OCI-LY1 (cell line): Measurements from ENCODE around the gene C1orf105.

Source experiments
- H2AFZ ChIP-seq: fragments of 200-600 bp; sonication (generic), shearing (Covaris generic); 2 replicates; pipeline ENCODE4 v1.6.0; 2014; ENCODE audit warnings: antibody characterized with exemption, mild to moderate bottlenecking, low read length
- H3F3A ChIP-seq: fragments of 200-600 bp; sonication (generic), shearing (Covaris generic); 2 replicates; pipeline ENCODE4 v1.6.0; 2014; ENCODE audit warnings: mild to moderate bottlenecking, antibody characterized with exemption, low read length, moderate library complexity; ENCODE audit not compliant: insufficient read depth
- H3K27ac ChIP-seq: fragments of 200-600 bp; sonication (generic); 2 replicates; pipeline ENCODE4 v1.5.1; 2014; ENCODE audit warnings: low read length, mixed run types, mild to moderate bottlenecking, low read depth; ENCODE audit not compliant: poor library complexity, severe bottlenecking
- H3K27me3 ChIP-seq: fragments of 200-600 bp; sonication (generic); 2 replicates; pipeline ENCODE4 v1.6.0; 2014; ENCODE audit warnings: antibody characterized with exemption, mild to moderate bottlenecking, low read length, moderate library complexity; ENCODE audit not compliant: insufficient read depth
- H3K36me3 ChIP-seq: fragments of 200-600 bp; sonication (generic); 2 replicates; pipeline ENCODE4 v1.6.1; 2014; ENCODE audit warnings: mild to moderate bottlenecking, antibody characterized with exemption, low read length, moderate library complexity, mixed read lengths; ENCODE audit not compliant: insufficient read depth
- H3K4me1 ChIP-seq: fragments of 200-600 bp; sonication (generic); 2 replicates; pipeline ENCODE4 v1.5.1; 2014; ENCODE audit warnings: mild to moderate bottlenecking, low read length, moderate library complexity; ENCODE audit not compliant: insufficient read depth, severe bottlenecking
- H3K4me2 ChIP-seq: fragments of 200-600 bp; sonication (generic), shearing (Covaris generic); 2 replicates; pipeline ENCODE4 v1.6.1; 2014; ENCODE audit warnings: low read length
- H3K4me3 ChIP-seq: fragments of 200-600 bp; sonication (generic); 2 replicates; pipeline ENCODE4 v1.5.1; 2014; ENCODE audit warnings: low read length, low read depth, mild to moderate bottlenecking, mixed read lengths; ENCODE audit not compliant: poor library complexity, severe bottlenecking
- H3K79me2 ChIP-seq: fragments of 200-600 bp; shearing (Covaris generic); 2 replicates; pipeline ENCODE4 v1.6.1; 2016; ENCODE audit warnings: mixed run types, low read length, mixed read lengths; ENCODE audit not compliant: insufficient read depth
- H3K9ac ChIP-seq: fragments of 200-600 bp; sonication (generic), shearing (Covaris generic); 2 replicates; pipeline ENCODE4 v1.6.1; 2014; ENCODE audit warnings: mild to moderate bottlenecking, low read length, mixed read lengths
- H3K9me2 ChIP-seq: fragments of 200-600 bp; sonication (generic), shearing (Covaris generic); 2 replicates; pipeline ENCODE4 v1.6.1; 2014; ENCODE audit warnings: low read depth, mild to moderate bottlenecking, low read length, mixed read lengths
- H3K9me3 ChIP-seq: fragments of 200-600 bp; shearing (Covaris generic); 2 replicates; pipeline ENCODE4 v1.6.1; 2014; ENCODE audit warnings: low read length, mixed read lengths
- H4K20me1 ChIP-seq: fragments of 200-600 bp; sonication (generic), shearing (Covaris generic); 2 replicates; pipeline ENCODE4 v1.6.0; 2016; ENCODE audit warnings: mild to moderate bottlenecking, low read length; ENCODE audit not compliant: insufficient read depth
- CTCF ChIP-seq: fragments of 200-600 bp; sonication (generic), shearing (Covaris generic); IDR thresholded peaks from 2 replicates; pipeline ENCODE4 v1.5.1; 2017; ENCODE audit warnings: mild to moderate bottlenecking, antibody characterized with exemption, low read length, moderate library complexity, mixed read lengths
- EZH2 ChIP-seq: fragments of 200-600 bp; sonication (generic), shearing (Covaris generic); IDR thresholded peaks from 2 replicates; pipeline ENCODE4 v1.8.0; 2017; ENCODE audit warnings: borderline replicate concordance, mixed run types, mild to moderate bottlenecking, antibody characterized with exemption, low read length, moderate library complexity, mixed read lengths

The C1orf105 gene

GRCh38 chr1:172515436-172515835, 95.0 kb downstream of the C1orf105 start:
- no peaks in the 10 kb centered on the region for H3K36me3 ChIP-seq

GRCh38 chr1:172515927-172516326, 95.4 kb downstream of the C1orf105 start:
- TF ChIP-seq EZH2 (no peak), CTCF (no peak)
- no peaks in the 10 kb centered on the region for H3K9me3 ChIP-seq
- no peaks in the 10 kb centered on the region for H3K27me3 ChIP-seq
- H2AFZ ChIP-seq = no peak overlapping the region
- no peak overlapping the region for H3K4me2 ChIP-seq
- no peaks in the 10 kb centered on the region for H4K20me1 ChIP-seq
- H3K27ac ChIP-seq = no peak overlapping the region
- no peaks in the 10 kb centered on the region for H3K36me3 ChIP-seq
- H3K79me2 ChIP-seq = no peaks in the 10 kb centered on the region
- H3K4me1 ChIP-seq = no peaks in the 10 kb centered on the region
- H3K4me3 ChIP-seq = no peak overlapping the region
- no peak overlapping the region for H3K9ac ChIP-seq
- no peaks in the 10 kb centered on the region for H3K9me2 ChIP-seq
- no peaks in the 10 kb centered on the region for H3F3A ChIP-seq

More at GRCh38 chr1:172515436-172515835, 95.0 kb downstream of the C1orf105 start:
- Histone ChIP-seq H3K27me3 (no peaks in the 10 kb centered on the region), H3K27ac (no peak overlapping the region), H3K4me3 (no peak overlapping the region), H3K9me3 (no peaks in the 10 kb centered on the region), H3K79me2 (no peaks in the 10 kb centered on the region), H2AFZ (no peak overlapping the region), H3K9ac (no peak overlapping the region), H3K4me1 (no peaks in the 10 kb centered on the region), H4K20me1 (no peaks in the 10 kb centered on the region), H3F3A (no peaks in the 10 kb centered on the region), H3K9me2 (no peaks in the 10 kb centered on the region), H3K4me2 (no peak overlapping the region)
- TF ChIP-seq CTCF (no peak), EZH2 (no peak)

- no peaks in the 10 kb centered on the region for H3K36me3 ChIP-seq
- no peaks in the 10 kb centered on the region for H3K79me2 ChIP-seq
- H3K9me3 ChIP-seq = no peaks in the 10 kb centered on the region
- H3K9ac ChIP-seq = no peak overlapping the region
- TF ChIP-seq CTCF (no peak), EZH2 (no peak)
- no peaks in the 10 kb centered on the region for H3F3A ChIP-seq
- H2AFZ ChIP-seq = no peak overlapping the region
- H3K9me2 ChIP-seq = no peaks in the 10 kb centered on the region
- no peaks in the 10 kb centered on the region for H3K4me1 ChIP-seq
- H4K20me1 ChIP-seq = no peaks in the 10 kb centered on the region
- H3K27me3 ChIP-seq = no peaks in the 10 kb centered on the region
- no peak overlapping the region for H3K27ac ChIP-seq
- no peak overlapping the region for H3K4me2 ChIP-seq
- no peak overlapping the region for H3K4me3 ChIP-seq
Observed at GRCh38 chr1:172517081-172517480, 96.6 kb downstream of the C1orf105 start.
